Left ventricle myocardium inferior (tissue), 1 donor: ENCODE data around the gene PRDM2. TPM values are rescaled to one million over a fixed set of nuclear protein-coding genes. Genes with fewer than 3 reads are reported as not detected.

Source experiments
- DNase-seq: peaks from one replicate; pipeline ENCODE4 v3.0.0-alpha.2; 2020
- H3K27ac ChIP-seq: fragments of 200-600 bp; replicated peaks from 2 replicates; pipeline ENCODE4 v1.8.0; 2021
- H3K27me3 ChIP-seq: fragments of 200-600 bp; 2 replicates; pipeline ENCODE4 v1.8.0; 2021; ENCODE audit warnings: low read depth
- H3K36me3 ChIP-seq: fragments of 200-600 bp; 2 replicates; pipeline ENCODE4 v1.8.0; 2021
- H3K4me1 ChIP-seq: fragments of 200-600 bp; 2 replicates; pipeline ENCODE4 v1.8.0; 2021
- H3K4me3 ChIP-seq: fragments of 200-600 bp; 2 replicates; pipeline ENCODE4 v1.8.0; 2021; ENCODE audit warnings: mild to moderate bottlenecking, moderate library complexity
- H3K9me3 ChIP-seq: fragments of 200-600 bp; replicated peaks from 2 replicates; pipeline ENCODE4 v1.8.0; 2021
- CTCF ChIP-seq: fragments of 200-600 bp; IDR thresholded peaks from 2 replicates; pipeline ENCODE4 v1.8.0; 2021; ENCODE audit warnings: antibody characterized with exemption, mild to moderate bottlenecking, borderline replicate concordance
- intact Hi-C: fragments of 100-400 bp; cut with micrococcal nuclease; formaldehyde crosslinking; loops from one replicate; pipeline ENCODE4 v1.11.0; 2022
- total RNA-seq: library from RNA; stranded (reverse); fragmentation: NEBNext Ultra II Directional; extraction: Animal tissue kit (Norgen Biotek cat#: 25700); gene quantifications from one replicate; pipeline ENCODE4 v1.2.1, GENCODE V29; 2021
- donor health status: DM: no; HTN: yes; CAD: no; lungs with severe emphysema.

The PRDM2 gene
- total RNA-seq, 1 donor from 2014 or later = 36.1 TPM

GRCh38 chr1:13814131-13814530 is 114.1 kb downstream of the PRDM2 start:
- intact Hi-C loops = loop anchor here (10.0 kb wide), 1 partner anchor 149 kb away; no protein-coding TSS in a partner anchor
- Histone ChIP-seq H3K4me3 (no peak overlapping the region), H3K4me1 (peaks cover 14% of the 10 kb centered on the region), H3K27ac (no peak overlapping the region), H3K9me3 (no peaks in the 10 kb centered on the region), H3K36me3 (peaks cover 15% of the 10 kb centered on the region), H3K27me3 (no peaks in the 10 kb centered on the region)
- TF ChIP-seq CTCF = no peak
- no peak for DNase-seq

- DNase-seq = no peak
- intact Hi-C loops = loop anchor here (10.0 kb wide), 1 partner anchor 151 kb away; no protein-coding TSS in a partner anchor
- Histone ChIP-seq H3K27ac (no peak overlapping the region), H3K4me3 (no peak overlapping the region), H3K27me3 (no peaks in the 10 kb centered on the region), H3K4me1 (peaks cover 10% of the 10 kb centered on the region), H3K9me3 (no peaks in the 10 kb centered on the region), H3K36me3 (peaks cover 26% of the 10 kb centered on the region)
- no peak for TF ChIP-seq CTCF
These were observed 116.2 kb downstream of the PRDM2 start for GRCh38 chr1:13816016-13816760.

- TF ChIP-seq CTCF = no peak
- peaks cover 10% of the 10 kb centered on the region for H3K4me1 ChIP-seq
- no peaks in the 10 kb centered on the region for H3K9me3 ChIP-seq
- H3K27ac ChIP-seq = no peak overlapping the region
- intact Hi-C loops = loop anchor here (10.0 kb wide), 1 partner anchor 153 kb away; no protein-coding TSS in a partner anchor
- DNase-seq = no peak
- no peaks in the 10 kb centered on the region for H3K27me3 ChIP-seq
- peaks cover 38% of the 10 kb centered on the region for H3K36me3 ChIP-seq
- H3K4me3 ChIP-seq = no peak overlapping the region
These were observed 117.9 kb downstream of the PRDM2 start for GRCh38 chr1:13817906-13818305.

- Histone ChIP-seq H3K36me3 (peaks cover 48% of the 10 kb centered on the region), H3K27me3 (no peaks in the 10 kb centered on the region), H3K9me3 (no peaks in the 10 kb centered on the region), H3K4me3 (no peak overlapping the region), H3K4me1 (peaks cover 6% of the 10 kb centered on the region), H3K27ac (no peak overlapping the region)
- intact Hi-C loops = loop anchor here (10.0 kb wide), 1 partner anchor 154 kb away; no protein-coding TSS in a partner anchor
- TF ChIP-seq CTCF = no peak
- no peak for DNase-seq
These were observed 118.9 kb downstream of the PRDM2 start for GRCh38 chr1:13818926-13819325.

- intact Hi-C loops = loop anchor here (10.0 kb wide), 1 partner anchor 155 kb away; no protein-coding TSS in a partner anchor
- DNase-seq = no peak
These were observed 119.7 kb downstream of the PRDM2 start for GRCh38 chr1:13819642-13820041.

More at GRCh38 chr1:13819642-13820041, 119.7 kb downstream of the PRDM2 start:
- Histone ChIP-seq H3K4me1 (no peaks in the 10 kb centered on the region), H3K36me3 (peaks cover 48% of the 10 kb centered on the region), H3K27me3 (no peaks in the 10 kb centered on the region), H3K9me3 (no peaks in the 10 kb centered on the region), H3K4me3 (no peak overlapping the region), H3K27ac (no peak overlapping the region)
- no peak for TF ChIP-seq CTCF
